HG03039 (cell line): ENCODE data around the gene PEX19.

Experiments used
- ATAC-seq: cut with Tn5 transposase; IDR thresholded peaks from one replicate; pipeline ENCODE4 v1.9.1; 2021; ENCODE audit warnings: mild to moderate bottlenecking, moderate library complexity; ENCODE audit not compliant: unreplicated experiment

Gene PEX19

GRCh38 chr1:160282807-160283206 is 2.1 kb downstream of the PEX19 start:
- ATAC-seq: no peak

GRCh38 chr1:160277987-160278386 is 6.9 kb downstream of the PEX19 start:
- ATAC-seq: no peak

- ATAC-seq: no peak
These were observed 7.6 kb downstream of the PEX19 start for GRCh38 chr1:160277330-160277729.

- no peak for ATAC-seq
These were observed 13.9 kb downstream of the PEX19 start for GRCh38 chr1:160271025-160271424.

GRCh38 chr1:160267284-160267991 is 17.5 kb downstream of the PEX19 start:
- no peak for ATAC-seq

- ATAC-seq: no peak
These were observed 20.1 kb downstream of the PEX19 start for GRCh38 chr1:160264795-160265307.

- peak; percentile 84 for ATAC-seq
These were observed 22.8 kb downstream of the PEX19 start, which contains the start of gene DCAF8 for GRCh38 chr1:160261893-160262794. Gene DCAF8, minus strand, starts transcription at chr1:160262549. Its CDS starts 18,541 bp downstream, at chr1:160244008.

GRCh38 chr1:160261556-160261892 is 23.4 kb downstream of the PEX19 start:
- ATAC-seq: peak; percentile 26

GRCh38 chr1:160260406-160261382 is 24.2 kb downstream of the PEX19 start:
- ATAC-seq: no peak

- no peak for ATAC-seq
These were observed 26.6 kb downstream of the PEX19 start for GRCh38 chr1:160258177-160258798.

- ATAC-seq: no peak
These were observed 27.4 kb downstream of the PEX19 start for GRCh38 chr1:160257411-160258015.

GRCh38 chr1:160256396-160257046 is 28.4 kb downstream of the PEX19 start:
- ATAC-seq: no peak

GRCh38 chr1:160255781-160256300 is 29.1 kb downstream of the PEX19 start:
- ATAC-seq: no peak

GRCh38 chr1:160251687-160252526 is 33.0 kb downstream of the PEX19 start:
- peak; percentile 68 for ATAC-seq

GRCh38 chr1:160251011-160251410 is 33.9 kb downstream of the PEX19 start:
- ATAC-seq: no peak

GRCh38 chr1:160247053-160247452 is 37.9 kb downstream of the PEX19 start:
- no peak for ATAC-seq

GRCh38 chr1:160245434-160245833 is 39.5 kb downstream of the PEX19 start:
- ATAC-seq: no peak

GRCh38 chr1:160244209-160244608 is 40.7 kb downstream of the PEX19 start:
- ATAC-seq: no peak
